IPS DF 19.7 (cell line): ENCODE results near the gene JAKMIP3.

Experiments used
- DNase-seq: peaks from one replicate; pipeline ENCODE4 v3.0.0-alpha.2; 2013; ENCODE audit warnings: low read depth, low spot score

Gene JAKMIP3

GRCh38 chr10:132065491-132066105, at the start of gene JAKMIP3:
Gene JAKMIP3, plus strand, starts transcription at chr10:132065946. Its CDS starts 38,863 bp downstream, at chr10:132104809.
- no peak for DNase-seq

GRCh38 chr10:132016514-132016913, 49.2 kb upstream of the JAKMIP3 start:
- DNase-seq = no peak

DNA sequence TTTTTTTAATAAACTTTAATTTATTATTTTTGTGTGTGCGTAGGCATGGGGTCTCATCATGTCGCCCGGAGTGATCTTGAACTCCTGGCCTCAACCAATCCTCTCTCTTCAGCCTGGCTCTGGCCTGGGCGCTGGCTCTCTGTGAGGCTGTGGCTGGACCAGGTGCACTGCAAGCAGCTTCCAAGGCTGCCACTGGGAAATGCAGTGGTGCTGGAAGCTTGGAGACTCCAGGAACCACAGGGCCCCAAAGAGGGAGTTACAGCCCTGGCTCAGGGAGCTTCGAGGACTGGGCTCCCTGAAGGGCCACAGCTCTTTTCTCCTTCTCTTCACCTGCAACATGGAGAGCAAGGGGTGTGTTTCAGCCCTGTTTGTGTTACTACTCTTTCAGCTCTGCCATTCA, 47.3 kb upstream of the JAKMIP3 start:
- DNase-seq = no peak

GRCh38 chr10:132019366-132019765, 46.4 kb upstream of the JAKMIP3 start:
- no peak for DNase-seq

- no peak for DNase-seq
These were observed 45.3 kb upstream of the JAKMIP3 start for GRCh38 chr10:132020456-132020855.

DNA sequence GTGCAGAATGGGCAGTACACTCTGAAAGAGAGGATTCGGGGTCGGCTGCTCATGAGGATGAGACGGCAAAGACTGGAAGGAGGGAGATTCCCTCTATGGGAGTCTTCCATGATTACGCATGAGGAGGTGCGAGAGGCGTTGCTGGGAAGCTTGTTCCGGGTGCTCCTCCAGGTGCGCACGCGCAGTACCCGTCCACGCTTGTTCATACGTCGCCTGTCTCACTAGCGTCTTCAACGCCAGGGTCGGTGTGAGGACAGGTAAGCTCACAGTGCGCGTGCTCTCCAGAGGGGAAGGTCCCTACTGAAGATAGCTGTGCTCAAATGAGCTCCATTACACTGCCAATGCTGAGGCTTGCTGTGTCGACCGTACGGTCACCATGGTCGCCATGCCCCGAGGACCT, 44.7 kb upstream of the JAKMIP3 start:
- DNase-seq = no peak

DNA sequence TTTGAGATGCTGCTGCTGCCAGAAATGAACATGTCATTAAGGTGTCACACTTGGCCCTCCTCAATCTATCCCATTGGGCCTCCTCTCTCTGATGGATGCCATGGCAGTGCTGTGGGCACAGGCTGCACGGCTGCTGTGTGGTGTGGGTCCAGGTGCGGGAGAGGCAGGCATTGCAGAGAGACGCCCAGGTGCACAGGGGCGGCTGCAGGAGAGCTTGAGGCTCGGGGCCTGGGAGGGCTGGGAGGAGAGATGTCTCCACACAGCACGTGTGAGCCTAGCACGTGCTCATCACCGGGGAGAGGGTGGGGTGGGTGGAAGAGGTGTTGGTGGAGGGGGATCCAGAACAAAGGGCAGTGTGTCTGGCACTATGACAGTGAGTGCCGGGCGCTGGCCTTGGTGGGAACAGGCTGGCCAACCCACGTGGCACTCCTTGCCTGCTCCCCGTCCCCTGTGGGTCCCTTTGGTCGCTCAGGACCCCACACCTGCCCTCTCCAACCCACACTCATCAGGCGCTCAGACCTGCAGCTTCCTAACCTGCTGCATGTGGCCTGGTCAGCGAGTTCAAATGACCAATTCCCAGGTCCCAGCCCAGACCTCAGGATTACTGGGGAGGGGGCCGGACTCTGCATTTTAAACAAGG, 44.1 kb upstream of the JAKMIP3 start:
- no peak for DNase-seq

DNA sequence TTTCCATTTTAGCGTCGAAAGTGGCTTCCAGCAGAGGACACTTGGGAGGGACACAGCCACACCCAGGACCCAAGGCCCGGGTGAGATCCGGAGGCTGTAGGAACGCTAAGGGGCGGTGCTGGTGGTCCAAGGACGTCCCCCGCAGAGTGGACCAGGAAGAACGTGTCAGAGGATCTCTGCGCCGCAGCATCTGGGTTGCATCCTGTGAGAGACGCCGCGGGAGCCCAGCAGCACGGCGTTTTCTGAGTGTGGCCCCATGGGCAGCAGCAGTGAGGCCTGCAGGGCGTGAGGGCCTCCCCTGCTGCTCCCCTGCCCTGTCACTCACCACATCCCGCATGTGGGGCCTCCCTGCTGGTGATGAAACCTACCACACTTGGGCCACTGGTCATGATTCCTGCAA, 43.5 kb upstream of the JAKMIP3 start:
- DNase-seq = no peak

- no peak for DNase-seq
These were observed 42.5 kb upstream of the JAKMIP3 start for GRCh38 chr10:132023092-132023811.

DNA sequence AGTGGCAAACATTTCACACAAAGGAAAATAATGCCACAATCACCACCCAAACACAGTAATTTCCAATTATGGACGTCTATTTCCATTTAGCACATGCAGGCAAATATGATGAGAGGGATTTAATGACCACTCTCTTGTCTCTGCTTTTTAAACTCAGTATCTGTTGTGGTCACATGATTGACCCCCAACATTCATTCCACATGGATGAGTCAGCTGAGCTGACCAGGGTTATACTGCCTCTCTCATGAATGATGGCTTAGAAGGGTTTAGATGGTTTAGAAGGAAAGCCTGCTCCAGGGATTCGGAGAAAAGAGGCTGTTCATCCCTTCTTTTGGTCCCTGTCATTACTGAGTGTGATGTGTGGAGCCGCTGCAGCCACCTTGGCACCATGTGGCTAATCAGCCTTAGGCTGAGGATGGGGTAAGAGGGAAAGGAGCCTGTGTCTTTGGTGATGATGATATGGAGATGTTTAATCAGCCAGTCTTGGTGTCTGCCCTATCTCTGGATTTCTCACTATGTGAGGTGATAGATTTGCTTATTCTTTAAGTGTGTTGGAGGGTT, 38.2 kb upstream of the JAKMIP3 start:
- no peak for DNase-seq

DNA sequence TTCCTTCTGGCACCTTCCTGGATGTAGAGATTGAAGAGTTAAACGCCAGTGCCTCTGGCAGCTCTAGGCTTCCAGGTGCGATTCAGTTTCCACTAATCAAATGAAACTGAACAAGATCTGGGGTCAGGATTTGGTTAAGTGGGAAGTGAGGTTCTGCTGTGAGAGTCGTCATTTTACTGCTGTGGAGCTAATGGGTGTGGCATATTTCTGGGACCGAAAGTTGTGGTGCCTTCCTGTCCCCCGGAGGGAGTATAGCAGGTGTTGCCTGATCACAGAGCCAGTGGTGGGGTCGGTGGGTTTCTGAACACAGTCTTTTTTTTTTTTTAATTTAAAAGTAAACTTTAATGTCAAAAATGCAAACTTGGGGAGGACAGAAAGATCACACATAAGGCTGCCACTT, 37.0 kb upstream of the JAKMIP3 start:
- no peak for DNase-seq

GRCh38 chr10:132030898-132031463, 34.8 kb upstream of the JAKMIP3 start:
- DNase-seq = no peak

DNA sequence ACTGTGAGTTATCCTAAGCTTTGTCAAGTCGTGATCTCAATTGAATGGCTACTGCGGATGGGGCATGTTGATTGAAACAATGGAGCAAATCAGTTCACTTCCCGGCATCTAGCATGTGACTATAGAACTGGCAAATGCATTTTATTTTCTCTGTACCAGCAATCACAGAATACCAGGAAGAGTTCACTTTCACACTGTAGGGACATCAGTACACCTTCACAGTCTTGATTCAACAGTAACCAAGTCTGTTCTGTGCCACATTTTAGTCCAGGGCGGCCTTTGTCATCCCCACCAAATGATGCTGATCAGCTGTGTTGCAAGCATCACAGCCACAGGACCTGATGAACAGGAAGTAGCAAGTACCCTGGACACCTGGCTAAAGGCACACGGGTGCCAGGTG, 32.1 kb upstream of the JAKMIP3 start:
- no peak for DNase-seq

- no peak for DNase-seq
These were observed 30.3 kb upstream of the JAKMIP3 start for GRCh38 chr10:132035476-132035875.

- DNase-seq = no peak
These were observed 29.4 kb upstream of the JAKMIP3 start for GRCh38 chr10:132036153-132036886.

DNA sequence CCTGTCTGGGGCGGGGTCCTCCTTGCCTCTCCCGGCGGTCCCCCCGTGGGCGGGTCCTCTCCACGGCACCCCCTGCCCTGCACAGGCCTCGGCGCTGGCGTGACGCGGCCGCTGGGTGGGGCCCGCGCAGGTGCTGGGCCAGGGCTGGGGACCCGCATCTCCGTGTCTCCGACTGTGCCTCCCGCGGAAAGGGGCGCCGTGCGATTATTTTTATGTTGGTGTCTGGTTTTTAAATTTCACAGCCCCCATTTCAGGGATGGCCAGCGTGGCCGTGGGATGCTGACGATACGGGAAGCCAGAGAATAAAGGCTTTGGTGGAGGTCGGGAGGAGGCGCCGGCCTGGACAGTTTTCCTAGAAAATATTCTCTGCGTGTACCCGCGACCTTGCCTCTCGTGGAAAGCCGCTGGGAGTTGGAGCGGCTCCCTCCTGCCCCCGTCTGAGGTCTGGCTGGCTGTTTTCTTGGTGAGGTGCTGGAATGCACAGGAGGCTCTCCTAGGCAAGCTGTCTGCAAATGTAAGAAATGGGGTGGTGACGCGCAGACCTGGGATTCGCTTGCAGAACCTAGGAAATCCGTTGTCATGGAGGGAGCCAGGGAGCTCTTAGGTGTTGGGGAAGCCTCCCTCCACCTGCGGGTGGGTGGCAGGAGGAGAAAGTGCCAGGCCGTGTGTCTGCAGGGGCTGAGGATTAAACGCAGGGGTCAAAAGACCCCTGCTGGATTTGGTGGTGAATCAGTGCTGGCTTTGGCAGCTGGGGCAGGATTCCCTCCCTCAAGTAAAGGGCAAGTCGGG, 28.7 kb upstream of the JAKMIP3 start:
- no peak for DNase-seq

DNA sequence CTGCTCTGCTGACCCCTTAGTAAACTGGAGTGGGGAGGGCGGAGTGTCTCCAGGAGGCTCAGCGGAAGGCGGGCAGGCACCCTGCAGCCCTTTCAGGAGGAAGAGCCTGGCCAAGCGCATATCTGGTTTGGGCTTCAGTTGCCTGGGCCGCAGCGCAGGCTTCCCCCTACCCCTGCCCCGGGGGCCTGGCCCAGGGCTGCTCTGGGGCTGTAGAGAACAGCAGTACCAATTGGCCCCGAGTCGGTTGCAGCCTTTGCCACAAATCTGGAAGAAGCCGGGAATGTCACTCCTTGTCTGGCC, 28.1 kb upstream of the JAKMIP3 start:
- no peak for DNase-seq

DNA sequence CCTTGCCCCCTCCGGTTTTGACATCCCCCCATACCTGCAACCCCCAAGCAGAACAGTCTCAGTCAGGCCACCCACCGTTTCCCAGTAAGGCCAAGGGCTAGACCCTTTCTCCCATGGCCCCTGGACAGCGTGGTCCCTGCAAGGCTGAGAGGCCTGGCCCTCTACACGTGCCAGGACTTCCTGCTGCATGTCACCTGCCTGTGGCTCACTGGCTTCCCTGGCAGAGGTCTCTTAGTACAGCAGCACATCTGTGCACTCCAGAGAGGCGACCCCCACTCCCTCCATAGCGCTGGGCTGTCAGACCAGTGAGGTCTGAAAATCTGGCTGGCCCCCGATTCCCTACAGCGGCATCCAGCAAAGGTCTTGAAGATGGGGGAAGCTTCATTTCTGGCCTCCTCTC, 26.4 kb upstream of the JAKMIP3 start:
- DNase-seq = no peak

DNA sequence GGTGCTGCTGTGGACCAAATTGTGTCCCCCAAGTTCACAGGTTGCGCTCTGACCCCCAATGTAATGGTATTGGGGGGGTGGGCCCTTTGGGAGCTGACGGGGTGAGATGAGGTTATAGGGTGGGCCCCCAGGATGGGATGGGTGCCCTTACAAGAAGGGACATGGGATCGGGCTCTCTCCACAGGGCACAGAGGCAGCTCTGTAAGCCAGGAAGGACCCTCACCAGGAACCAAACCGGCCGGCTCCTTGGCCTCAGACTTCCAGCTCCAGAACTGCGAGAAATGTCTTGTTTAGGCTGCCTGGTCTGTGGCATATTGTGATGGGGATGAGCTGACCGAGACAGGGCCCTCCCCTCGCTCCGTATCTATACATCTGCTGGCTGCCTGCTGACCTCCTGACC, 25.7 kb upstream of the JAKMIP3 start:
- no peak for DNase-seq

DNA sequence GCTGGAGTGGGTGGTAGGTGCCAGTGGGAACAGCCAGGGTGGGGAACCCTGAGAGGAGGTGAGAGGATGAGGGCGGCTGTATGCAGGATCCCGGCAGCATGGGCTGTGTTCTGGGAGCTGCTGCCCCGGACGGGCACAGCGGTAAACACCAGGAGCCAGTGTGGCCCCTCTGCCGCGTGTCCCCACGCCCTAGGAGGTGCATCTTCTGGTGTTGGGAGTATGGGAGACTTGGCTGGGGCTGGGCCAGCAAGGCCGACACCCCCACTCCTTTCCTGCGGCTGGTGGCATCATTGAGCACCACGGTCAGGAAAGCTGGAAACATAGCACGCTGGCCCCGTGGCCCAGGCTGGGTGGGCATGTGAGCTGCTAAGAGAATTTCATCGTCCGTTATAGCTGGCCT, 24.4 kb upstream of the JAKMIP3 start:
- DNase-seq = no peak
